Stimulated activated CD4-positive, alpha-beta T cell treated with anti-CD3 and anti-CD28 coated beads, Interleukin-12 subunit alpha, Interleukin-12 subunit beta, amount 100 ng/mL, for 4 hours (primary cell): ENCODE results near the gene TMEM267.
"Not testable (repeated sequence)": the region's sequence is repeated elsewhere in the genome, so short reads cannot be mapped to it uniquely, and the experiment has no call there.

Experiments
- DNase-seq: peaks from one replicate; pipeline ENCODE4 v3.0.0-alpha.2; 2020

TMEM267 gene

GRCh38 chr5:43483298-43484105 lies at the start of gene TMEM267:
Gene TMEM267, minus strand, starts transcription at chr5:43483865. Its CDS starts 29,896 bp downstream, at chr5:43453969.
- peak; percentile 81 for DNase-seq

- no peak for DNase-seq
These were observed 47.0 kb upstream of the TMEM267 start for GRCh38 chr5:43530648-43531047.

GRCh38 chr5:43523662-43524072 lies 40.0 kb upstream of the TMEM267 start:
- DNase-seq: no peak

GRCh38 chr5:43520615-43521014 lies 37.0 kb upstream of the TMEM267 start:
- no peak for DNase-seq

- no peak for DNase-seq
These were observed 32.0 kb upstream of the TMEM267 start for GRCh38 chr5:43515678-43516048.

- peak; percentile 96 for DNase-seq
These were observed 31.4 kb upstream of the TMEM267 start, which contains the start of gene C5orf34 for GRCh38 chr5:43514816-43515677. Gene C5orf34, minus strand, starts transcription at chr5:43515148. Its CDS starts 5,809 bp downstream, at chr5:43509339.

- peak; percentile 29 for DNase-seq
These were observed 30.8 kb upstream of the TMEM267 start for GRCh38 chr5:43514471-43514815.

GRCh38 chr5:43514025-43514424 lies 30.4 kb upstream of the TMEM267 start:
- DNase-seq: no peak

- DNase-seq: not testable (repeated sequence)
These were observed 27.4 kb upstream of the TMEM267 start for GRCh38 chr5:43511062-43511461.

GRCh38 chr5:43498581-43498980 lies 14.9 kb upstream of the TMEM267 start:
- DNase-seq: no peak

GRCh38 chr5:43497311-43498104 lies 13.8 kb upstream of the TMEM267 start:
- DNase-seq: no peak

- DNase-seq: no peak
These were observed 7.7 kb upstream of the TMEM267 start for GRCh38 chr5:43491326-43491725.

GRCh38 chr5:43486353-43486752 lies 2.7 kb upstream of the TMEM267 start:
- no peak for DNase-seq

GRCh38 chr5:43485406-43485805 lies 1.7 kb upstream of the TMEM267 start:
- DNase-seq: no peak

GRCh38 chr5:43484106-43484849 lies 613 bp upstream of the TMEM267 start:
- DNase-seq: peak; percentile 74

GRCh38 chr5:43482490-43483297 lies 971 bp downstream of the TMEM267 start:
- DNase-seq: no peak

- no peak for DNase-seq
These were observed 13.8 kb downstream of the TMEM267 start for GRCh38 chr5:43469671-43470391.

GRCh38 chr5:43467100-43467499 lies 16.6 kb downstream of the TMEM267 start:
- no peak for DNase-seq

- DNase-seq: not testable (repeated sequence)
These were observed 18.2 kb downstream of the TMEM267 start for GRCh38 chr5:43465455-43465854.

- DNase-seq: no peak
These were observed 22.6 kb downstream of the TMEM267 start for GRCh38 chr5:43461066-43461465.

- DNase-seq: no peak
These were observed 27.1 kb downstream of the TMEM267 start for GRCh38 chr5:43456556-43456955.
